Activated CD8-positive, alpha-beta memory T cell treated with anti-CD3 and anti-CD28 coated beads for 4 hours (primary cell): ENCODE results near the gene ARHGAP9.
A peak's percentile ranks its signal among the peaks of the same experiment; 100 is the strongest.
"Not testable (repeated sequence)": the region's sequence is repeated elsewhere in the genome, so short reads cannot be mapped to it uniquely, and the experiment has no call there.

ENCODE experiments used
- DNase-seq, 2 donors: peaks; one replicate each; pipeline ENCODE4 v3.0.0-alpha.2; 2020; ENCODE audit warnings: low read depth in 2 of 2

The ARHGAP9 gene

DNA sequence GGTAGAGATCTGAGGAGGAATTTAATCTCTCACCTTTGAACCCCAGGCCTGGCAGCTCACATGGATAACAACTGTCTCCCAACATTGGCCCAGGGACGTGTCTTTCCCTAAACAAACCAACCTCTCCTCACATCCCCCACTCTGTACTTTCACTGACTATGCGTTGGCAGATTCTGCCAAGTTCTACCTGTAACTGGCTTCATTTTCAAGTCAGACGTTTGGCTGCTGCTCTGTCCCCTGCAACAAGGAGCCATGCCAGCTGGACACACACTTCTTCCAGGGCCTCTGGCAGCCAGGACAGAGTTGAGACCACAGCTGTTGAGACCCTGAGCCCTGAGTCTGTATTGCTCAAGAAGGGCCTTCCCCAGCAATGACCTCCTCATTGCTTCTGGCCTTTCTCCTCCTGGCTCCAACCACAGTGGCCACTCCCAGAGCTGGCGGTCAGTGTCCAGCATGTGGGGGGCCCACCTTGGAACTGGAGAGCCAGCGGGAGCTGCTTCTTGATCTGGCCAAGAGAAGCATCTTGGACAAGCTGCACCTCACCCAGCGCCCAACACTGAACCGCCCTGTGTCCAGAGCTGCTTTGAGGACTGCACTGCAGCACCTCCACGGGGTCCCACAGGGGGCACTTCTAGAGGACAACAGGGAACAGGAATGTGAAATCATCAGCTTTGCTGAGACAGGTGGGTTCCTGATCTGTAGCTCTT, 45.0 kb downstream of the ARHGAP9 start, which contains the start of gene INHBC:
Gene INHBC (plus strand): TSS at position 268 of the 707 bp plus-strand sequence. CDS start 103 bp downstream, at position 371.
- DNase-seq, result no peak

- DNase-seq, result no peak
Observed at GRCh38 chr12:57433370-57433769, 46.3 kb downstream of the ARHGAP9 start.

- no peak for DNase-seq
Observed at GRCh38 chr12:57431654-57432188, 47.9 kb downstream of the ARHGAP9 start.

DNA sequence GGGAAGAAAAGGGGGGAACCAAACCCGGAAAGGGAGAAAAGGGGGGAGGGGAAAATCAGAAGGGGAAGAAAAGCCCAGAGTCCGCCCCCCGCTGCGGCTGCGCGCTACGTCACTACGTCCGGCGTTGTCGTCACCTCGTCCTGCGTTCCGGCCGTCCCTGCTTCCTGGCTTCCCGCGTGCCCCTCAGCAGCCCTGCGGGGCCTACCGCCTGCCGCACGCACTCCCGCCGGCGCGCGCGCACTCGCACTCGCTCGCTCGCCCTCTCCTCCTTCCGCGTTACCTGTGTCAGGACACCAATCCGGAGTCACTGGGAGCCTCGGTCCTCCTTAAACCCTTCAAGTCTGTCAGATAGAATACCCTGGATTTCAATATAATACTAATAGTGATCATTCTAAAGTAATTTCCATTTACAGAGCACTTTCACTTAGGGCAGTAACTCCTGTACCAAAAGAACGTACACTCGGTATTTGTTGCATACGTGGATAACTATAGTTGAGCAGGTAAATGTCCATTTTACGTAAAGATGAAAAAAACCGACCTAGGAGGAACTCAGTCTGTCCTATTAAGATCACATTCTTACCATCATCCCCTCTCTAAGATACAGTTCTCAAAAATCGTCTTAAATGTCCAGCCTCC, 48.6 kb downstream of the ARHGAP9 start, which contains the start of gene R3HDM2:
Gene R3HDM2 (minus strand): TSS at position 113 of the 636 bp plus-strand sequence. CDS start 120,615 bp downstream, outside the sequence.
- DNase-seq, result peak; percentile 92 to 93

DNA sequence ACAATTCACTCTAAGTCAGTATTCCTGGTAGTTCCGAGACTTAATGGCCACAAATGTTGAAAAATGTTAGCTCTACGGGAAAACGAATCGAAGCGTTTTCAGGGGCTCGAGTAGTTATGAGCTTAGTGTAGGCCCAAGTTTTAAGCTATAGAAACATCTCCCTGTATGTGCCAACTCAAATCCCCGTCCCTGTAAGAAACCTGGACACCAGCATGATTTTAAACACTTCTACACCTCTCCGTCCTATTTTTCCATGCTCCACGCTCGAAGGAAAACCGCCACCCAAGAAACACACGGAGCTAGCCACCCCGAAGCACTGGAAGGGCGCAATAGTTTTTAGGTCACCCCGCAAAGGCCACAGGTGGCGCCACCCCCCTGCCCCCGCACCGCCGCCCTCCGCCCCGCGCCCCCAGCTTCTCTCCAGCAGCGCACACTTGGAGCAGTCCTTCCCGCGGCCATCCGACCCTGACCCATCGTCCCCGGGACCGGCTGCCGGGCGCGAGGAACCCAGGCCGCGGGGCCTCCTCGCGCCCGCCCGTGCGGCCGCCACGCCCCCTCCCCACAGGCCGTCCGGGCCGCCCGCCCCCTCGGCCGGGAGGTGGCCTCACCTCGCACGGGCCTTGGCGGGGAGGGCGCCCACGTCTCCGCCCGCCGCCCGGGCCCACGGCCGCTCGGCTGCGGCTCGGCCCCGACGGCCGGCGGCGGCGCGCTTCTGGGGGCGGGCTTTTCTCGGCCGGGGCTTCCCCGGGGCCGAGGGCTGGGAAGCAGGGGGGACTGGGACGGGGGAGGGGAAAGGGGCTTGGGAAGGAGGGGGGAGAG, 49.3 kb downstream of the ARHGAP9 start:
- peak in 1 of 2 donors; percentile 13 for DNase-seq

GRCh38 chr12:57429473-57430111, 50.1 kb downstream of the ARHGAP9 start:
- no peak for DNase-seq

DNA sequence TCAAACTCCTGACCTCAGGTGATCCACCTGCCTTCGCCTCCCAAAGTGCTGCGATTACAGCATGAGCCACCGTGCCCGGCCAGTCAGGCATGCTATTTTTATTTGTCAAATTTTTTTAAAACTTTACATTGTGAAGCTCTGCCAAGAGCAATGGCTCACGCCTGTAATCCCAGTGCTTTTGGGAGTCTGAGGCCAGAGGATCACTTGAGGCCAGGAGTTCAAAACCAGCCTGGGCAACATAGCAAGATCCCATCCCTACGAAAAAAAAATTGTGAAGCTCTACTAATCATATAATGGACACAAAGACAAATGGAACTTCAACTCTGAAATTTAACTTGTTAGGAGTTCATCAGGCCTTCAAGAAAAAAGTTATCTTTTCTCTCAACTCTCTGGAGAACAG, 50.7 kb downstream of the ARHGAP9 start:
- no peak for DNase-seq

DNA sequence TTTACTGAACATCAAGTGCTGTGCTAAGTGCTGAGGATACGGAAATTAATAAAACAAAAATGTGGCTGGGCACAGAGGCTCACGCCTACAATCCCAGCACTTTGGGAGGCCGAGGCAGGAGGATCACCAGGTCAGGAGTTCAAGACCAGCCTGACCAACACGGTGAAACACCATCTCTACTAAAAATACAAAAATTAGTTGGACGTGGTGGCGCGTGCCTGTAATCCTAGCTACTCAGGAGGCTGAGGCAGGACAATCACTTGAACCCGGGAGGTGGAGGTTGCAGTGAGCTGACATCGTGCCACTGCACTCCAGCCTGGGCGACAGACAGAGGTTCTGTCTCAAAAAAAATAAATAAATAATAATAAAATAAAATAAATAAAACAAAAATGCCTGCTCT, 52.7 kb downstream of the ARHGAP9 start:
- not testable (repeated sequence) for DNase-seq
